ENCODE data around the gene GM2A. TPM values are rescaled to one million over a fixed set of nuclear protein-coding genes. Genes with fewer than 3 reads are reported as not detected.

The GM2A gene
- total and polyA plus RNA-seq, 2 experiments from 2014 or later = 14.9 to 27.6 TPM

GRCh38 chr5:151255621-151256286 lies 2.8 kb downstream of the GM2A start:
- TF ChIP-seq CTCF (IDR thresholded peaks at IDR 0.05; ENCODE audit: poor library complexity) = no peak
- TF ChIP-seq EZH2phosphoT487 (IDR thresholded peaks at IDR 0.05; ENCODE audit: low read depth, severe bottlenecking, unreplicated experiment) = no peak
- TF ChIP-seq EZH2 (IDR thresholded peaks at IDR 0.05; ENCODE audit: borderline replicate concordance) = no peak
- Histone ChIP-seq H3K4me3 (no peak overlapping the region), H3K27ac (no peak overlapping the region), H3K79me2 (peaks cover 21% of the 10 kb centered on the region), H4K20me1 (ENCODE audit: insufficient read depth, poor library complexity, severe bottlenecking) (no peaks in the 10 kb centered on the region), H3K36me3 (replicated peaks; ENCODE audit: insufficient read depth, low read depth) (no peaks in the 10 kb centered on the region), H3K9me3 (ENCODE audit: low read depth) (no peaks in the 10 kb centered on the region), H3K4me1 (ENCODE audit: insufficient read depth) (no peaks in the 10 kb centered on the region), H2AFZ (no peak overlapping the region), H3K9me2 (replicated peaks; ENCODE audit: insufficient read depth) (no peaks in the 10 kb centered on the region), H3K27me3 (no peaks in the 10 kb centered on the region), H3K4me2 (no peak overlapping the region)
- DNase-seq (ENCODE audit: low spot score) = no peak
- WGBS (ENCODE audit: low lambda C conversion rate, missing lambda C conversion rate) = 98% methylated on average over 3 of the region's 3 CpGs

DNA sequence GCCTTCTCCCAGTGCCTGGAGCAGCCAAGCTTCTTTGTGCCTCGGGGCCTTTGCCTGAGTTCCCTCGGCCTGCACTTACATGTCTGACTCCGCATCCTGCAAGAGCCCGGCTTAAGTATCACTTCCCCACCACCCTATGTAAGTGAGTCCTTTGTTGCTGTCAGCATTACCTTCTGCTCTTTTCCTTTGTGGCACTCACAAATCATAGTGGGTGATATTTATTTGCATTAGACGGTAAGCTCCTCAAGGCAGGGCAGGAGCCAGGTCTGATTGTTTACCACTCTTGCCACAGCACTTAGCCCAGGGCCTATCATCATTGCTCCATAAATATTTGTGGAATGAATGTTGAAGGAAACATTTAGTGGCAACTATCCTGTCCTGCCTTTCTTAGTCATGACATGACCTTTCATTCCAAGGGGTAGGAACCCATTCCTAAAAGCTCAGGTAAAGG lies 4.8 kb downstream of the GM2A start:
- TF ChIP-seq EZH2 (IDR thresholded peaks at IDR 0.05; ENCODE audit: borderline replicate concordance) = no peak
- no peak for TF ChIP-seq CTCF (IDR thresholded peaks at IDR 0.05; ENCODE audit: poor library complexity)
- TF ChIP-seq EZH2phosphoT487 (IDR thresholded peaks at IDR 0.05; ENCODE audit: low read depth, severe bottlenecking, unreplicated experiment) = no peak
- Histone ChIP-seq H3K9me2 (replicated peaks; ENCODE audit: insufficient read depth) (no peaks in the 10 kb centered on the region), H2AFZ (no peak overlapping the region), H3K27me3 (no peaks in the 10 kb centered on the region), H4K20me1 (ENCODE audit: insufficient read depth, poor library complexity, severe bottlenecking) (no peaks in the 10 kb centered on the region), H3K4me1 (ENCODE audit: insufficient read depth) (no peaks in the 10 kb centered on the region), H3K27ac (no peak overlapping the region), H3K4me3 (no peak overlapping the region), H3K4me2 (no peak overlapping the region), H3K79me2 (peaks cover 21% of the 10 kb centered on the region), H3K9me3 (ENCODE audit: low read depth) (no peaks in the 10 kb centered on the region), H3K36me3 (replicated peaks; ENCODE audit: insufficient read depth, low read depth) (no peaks in the 10 kb centered on the region)
- WGBS (ENCODE audit: low lambda C conversion rate, missing lambda C conversion rate) = 71% methylated on average over 5 of the region's 5 CpGs
- no peak for DNase-seq (ENCODE audit: low spot score)

GRCh38 chr5:151258201-151258611 lies 5.2 kb downstream of the GM2A start:
- no peak overlapping the region for H3K27ac ChIP-seq
- peaks cover 21% of the 10 kb centered on the region for H3K79me2 ChIP-seq
- H3K4me1 ChIP-seq (ENCODE audit: insufficient read depth) = no peaks in the 10 kb centered on the region
- 79% methylated on average over 7 of the region's 7 CpGs for WGBS (ENCODE audit: low lambda C conversion rate, missing lambda C conversion rate)
- no peaks in the 10 kb centered on the region for H4K20me1 ChIP-seq (ENCODE audit: insufficient read depth, poor library complexity, severe bottlenecking)
- H2AFZ ChIP-seq = no peak overlapping the region
- no peaks in the 10 kb centered on the region for H3K36me3 ChIP-seq (replicated peaks; ENCODE audit: insufficient read depth, low read depth)
- no peaks in the 10 kb centered on the region for H3K9me2 ChIP-seq (replicated peaks; ENCODE audit: insufficient read depth)
- no peak overlapping the region for H3K4me2 ChIP-seq
- no peaks in the 10 kb centered on the region for H3K27me3 ChIP-seq
- no peaks in the 10 kb centered on the region for H3K9me3 ChIP-seq (ENCODE audit: low read depth)
- DNase-seq (ENCODE audit: low spot score) = no peak
- H3K4me3 ChIP-seq = no peak overlapping the region
- TF ChIP-seq EZH2phosphoT487 (IDR thresholded peaks at IDR 0.05; ENCODE audit: low read depth, severe bottlenecking, unreplicated experiment) = no peak
- TF ChIP-seq CTCF (IDR thresholded peaks at IDR 0.05; ENCODE audit: poor library complexity) = no peak
- no peak for TF ChIP-seq EZH2 (IDR thresholded peaks at IDR 0.05; ENCODE audit: borderline replicate concordance)
